H9 (cell line): ENCODE data around the gene SMS. TPM values are rescaled to one million over a fixed set of nuclear protein-coding genes. Genes with fewer than 3 reads are reported as not detected.

Experiments used
- DNase-seq: peaks from one replicate; pipeline ENCODE4 v3.0.0-alpha.2; 2017
- H2AFZ ChIP-seq: one replicate; pipeline ENCODE4 v1.6.1; 2013; ENCODE audit warnings: mild to moderate bottlenecking, low read length, control low read depth, moderate library complexity
- H2AK5ac ChIP-seq: 2 replicates; pipeline ENCODE4 v1.6.1; 2013; ENCODE audit warnings: low read length, control low read depth, mixed read lengths; ENCODE audit not compliant: insufficient read length
- H2BK120ac ChIP-seq: one replicate; pipeline ENCODE4 v1.6.1; 2013; ENCODE audit warnings: low read depth, mild to moderate bottlenecking, low read length, control low read depth, inconsistent platforms; ENCODE audit not compliant: poor library complexity, severe bottlenecking
- H2BK12ac ChIP-seq: 2 replicates; pipeline ENCODE4 v1.6.1; 2013; ENCODE audit warnings: low read length, control low read depth, mixed read lengths, low read depth; ENCODE audit not compliant: insufficient read length
- H2BK15ac ChIP-seq: 2 replicates; pipeline ENCODE4 v1.6.1; 2013; ENCODE audit warnings: low read depth, low read length, control low read depth
- H2BK20ac ChIP-seq: one replicate; pipeline ENCODE4 v1.6.1; 2013; ENCODE audit warnings: low read depth, mild to moderate bottlenecking, low read length, control low read depth, inconsistent platforms; ENCODE audit not compliant: poor library complexity, severe bottlenecking
- H2BK5ac ChIP-seq: 2 replicates; pipeline ENCODE4 v1.6.1; 2013; ENCODE audit warnings: low read length, control low read depth, mixed read lengths; ENCODE audit not compliant: insufficient read length
- H3K14ac ChIP-seq: 2 replicates; pipeline ENCODE4 v1.6.1; 2013; ENCODE audit warnings: low read length, control low read depth; ENCODE audit not compliant: insufficient read depth
- H3K18ac ChIP-seq: 2 replicates; pipeline ENCODE4 v1.6.1; 2013; ENCODE audit warnings: low read depth, mild to moderate bottlenecking, mixed read lengths, low read length, control low read depth; ENCODE audit not compliant: insufficient read length
- H3K23ac ChIP-seq: 2 replicates; pipeline ENCODE4 v1.6.1; 2013; ENCODE audit warnings: low read length, control low read depth, mixed read lengths, low read depth; ENCODE audit not compliant: insufficient read length
- H3K23me2 ChIP-seq: 2 replicates; pipeline ENCODE4 v1.6.1; 2013; ENCODE audit warnings: low read depth, mild to moderate bottlenecking, mixed read lengths, low read length, control low read depth; ENCODE audit not compliant: insufficient read length, poor library complexity, severe bottlenecking
- H3K27ac ChIP-seq: 2 replicates; pipeline ENCODE4 v1.5.1; 2013; ENCODE audit warnings: low read length, control low read depth, mixed read lengths, low read depth; ENCODE audit not compliant: insufficient read length
- H3K27me3 ChIP-seq: 2 replicates; pipeline ENCODE4 v1.6.1; 2013; ENCODE audit warnings: low read length, control low read depth, inconsistent platforms; ENCODE audit not compliant: insufficient read depth
- H3K4ac ChIP-seq: 2 replicates; pipeline ENCODE4 v1.6.1; 2013; ENCODE audit warnings: low read depth, mild to moderate bottlenecking, control low read depth, inconsistent platforms, low read length, moderate library complexity
- H3K4me1 ChIP-seq: 2 replicates; pipeline ENCODE4 v1.6.1; 2013; ENCODE audit warnings: low read length, control low read depth, inconsistent platforms; ENCODE audit not compliant: insufficient read depth
- H3K4me2 ChIP-seq: 2 replicates; pipeline ENCODE4 v1.6.1; 2013; ENCODE audit warnings: low read length, control low read depth, mixed read lengths; ENCODE audit not compliant: insufficient read length, insufficient read depth
- H3K56ac ChIP-seq: 2 replicates; pipeline ENCODE4 v1.6.1; 2013; ENCODE audit warnings: low read depth, mild to moderate bottlenecking, mixed read lengths, low read length, control low read depth; ENCODE audit not compliant: insufficient read length
- H3K79me1 ChIP-seq: 2 replicates; pipeline ENCODE4 v1.6.1; 2013; ENCODE audit warnings: low read depth, mild to moderate bottlenecking, moderate library complexity, low read length, control low read depth, inconsistent platforms; ENCODE audit not compliant: insufficient read depth, poor library complexity, severe bottlenecking
- H3K79me2 ChIP-seq: 2 replicates; pipeline ENCODE4 v1.6.1; 2013; ENCODE audit warnings: low read length, control low read depth, inconsistent platforms; ENCODE audit not compliant: insufficient read depth
- H3K9ac ChIP-seq: 2 replicates; pipeline ENCODE4 v1.6.1; 2013; ENCODE audit warnings: low read length, control low read depth, mixed read lengths; ENCODE audit not compliant: insufficient read length; ENCODE audit errors: extremely low read depth
- H3K9me3 ChIP-seq: one replicate; pipeline ENCODE4 v1.6.1; 2013; ENCODE audit warnings: low read depth, low read length, inconsistent platforms; ENCODE audit not compliant: control insufficient read depth
- H3T11ph ChIP-seq: one replicate; pipeline ENCODE4 v1.6.1; 2013; ENCODE audit warnings: mild to moderate bottlenecking, low read length, control low read depth, inconsistent platforms
- H4K20me1 ChIP-seq: one replicate; pipeline ENCODE4 v1.6.1; 2013; ENCODE audit not compliant: control insufficient read depth, insufficient read length, insufficient read depth
- H4K5ac ChIP-seq: 2 replicates; pipeline ENCODE4 v1.6.1; 2013; ENCODE audit warnings: low read depth, mild to moderate bottlenecking, mixed read lengths, low read length, control low read depth; ENCODE audit not compliant: insufficient read length
- H4K8ac ChIP-seq: replicated peaks from 2 replicates; pipeline ENCODE4 v1.6.1; 2013; ENCODE audit warnings: low read length, control low read depth, mixed read lengths, low read depth; ENCODE audit not compliant: insufficient read length
- H4K91ac ChIP-seq: 2 replicates; pipeline ENCODE4 v1.6.1; 2013; ENCODE audit warnings: low read depth, mild to moderate bottlenecking, moderate library complexity, mixed read lengths, low read length, control low read depth; ENCODE audit not compliant: insufficient read length
- H3K27ac Mint-ChIP-seq, 3 experiments: 2 replicates in 2 of 3; 3 replicates in 1 of 3; pipeline ENCODE4 v1.8.0; 2020 to 2021; ENCODE audit warnings: mixed read lengths in 3 of 3, mild to moderate bottlenecking in 1 of 3, moderate library complexity in 1 of 3
- H3K27me3 Mint-ChIP-seq: 2 replicates; pipeline ENCODE4 v1.8.0; 2021; ENCODE audit warnings: low read depth, mild to moderate bottlenecking, moderate library complexity, mixed read lengths
- H3K36me3 Mint-ChIP-seq, 3 experiments: 2 replicates in 2 of 3; 3 replicates in 1 of 3; pipeline ENCODE4 v1.8.0; 2020 to 2021; ENCODE audit warnings: low read depth in 3 of 3, mixed read lengths in 3 of 3; ENCODE audit not compliant: insufficient read depth in 1 of 3
- H3K4me1 Mint-ChIP-seq, 2 experiments: 2 replicates each; pipeline ENCODE4 v1.8.0; 2020; ENCODE audit warnings: mixed read lengths in 2 of 2
- H3K4me3 Mint-ChIP-seq, 2 experiments: 2 replicates in 1 of 2; 3 replicates in 1 of 2; pipeline ENCODE4 v1.8.0; 2020 to 2021; ENCODE audit warnings: mild to moderate bottlenecking in 2 of 2, mixed read lengths in 2 of 2, moderate library complexity in 1 of 2
- H3K9me3 Mint-ChIP-seq, 2 experiments: 2 replicates in 1 of 2; 3 replicates in 1 of 2; pipeline ENCODE4 v1.8.0; 2020; ENCODE audit warnings: mild to moderate bottlenecking in 2 of 2, mixed read lengths in 2 of 2, moderate library complexity in 1 of 2
- CTCF ChIP-seq: fragments of 200-600 bp; sonication (generic); conservative IDR thresholded peaks from 3 replicates; pipeline ENCODE4 v1.8.0; 2021; ENCODE audit warnings: antibody characterized with exemption, mild to moderate bottlenecking
- WGBS: extraction: QIAGEN DNeasy Blood & Tissue Kit; methylation state at CpG from one replicate; pipeline ENCODE4 v1.1.7; 2013; ENCODE audit warnings: missing lambda C conversion rate, low lambda C conversion rate, mixed read lengths; ENCODE audit not compliant: insufficient read length; ENCODE audit errors: extremely low coverage; 5-methylcytosine and 5-hydroxymethylcytosine counted together
- total RNA-seq: library from RNA; stranded (reverse); gene quantifications from 2 replicates; pipeline ENCODE4 v1.2.1, GENCODE V29; 2021

SMS gene
- total RNA-seq, 1 experiment from 2014 or later = 415 TPM

- H2BK20ac ChIP-seq = no peak overlapping the region
- no peak overlapping the region for H3K18ac ChIP-seq
- no peak overlapping the region for H2AK5ac ChIP-seq
- H3K23ac ChIP-seq = no peak overlapping the region
- peak overlapping the region in 1 of 3 experiments; percentile 80; a peak in 2 of 7 replicates for H3K27ac Mint-ChIP-seq
- no peak overlapping the region for H2BK120ac ChIP-seq
- no peaks in the 10 kb centered on the region for H3K79me1 ChIP-seq
- H4K8ac ChIP-seq = no peak overlapping the region
- no CpG with 5 or more reads among the region's 3 CpGs for WGBS
- no peaks in the 10 kb centered on the region for H3K27me3 ChIP-seq
- H4K5ac ChIP-seq = no peak overlapping the region
- no peak overlapping the region for H3K4ac ChIP-seq
- H2BK12ac ChIP-seq = no peak overlapping the region
- no peaks in the 10 kb centered on the region for H3K23me2 ChIP-seq
- H3K27ac ChIP-seq = no peak overlapping the region
- no peak overlapping the region for H3K14ac ChIP-seq
- H3K56ac ChIP-seq = no peak overlapping the region
- no peaks in the 10 kb centered on the region; the same call in 1 of the 2 replicates for H3K4me1 ChIP-seq
- no peak overlapping the region for H2BK5ac ChIP-seq
- no peaks in the 10 kb centered on the region; a peak in 2 of 7 replicates for H3K36me3 Mint-ChIP-seq
- DNase-seq = no peak
- H3K27me3 Mint-ChIP-seq = no peaks in the 10 kb centered on the region
- H2BK15ac ChIP-seq = no peak overlapping the region
- H3K9me3 Mint-ChIP-seq = peaks cover 0 to 14% of the 10 kb centered on the region in 2 experiments
- no peaks in the 10 kb centered on the region for H4K20me1 ChIP-seq
- H3K9ac ChIP-seq = no peak overlapping the region
- no peak overlapping the region for H4K91ac ChIP-seq
- H3K4me1 Mint-ChIP-seq = peaks cover 23 to 32% of the 10 kb centered on the region in 2 experiments
- H2AFZ ChIP-seq = no peak overlapping the region
- H3K79me2 ChIP-seq = no peaks in the 10 kb centered on the region
- no peaks in the 10 kb centered on the region for H3K9me3 ChIP-seq
- no peak overlapping the region for H3T11ph ChIP-seq
- no peak for TF ChIP-seq CTCF
- H3K4me2 ChIP-seq = no peak overlapping the region
- H3K4me3 Mint-ChIP-seq = no peak overlapping the region
Observed at GRCh38 chrX:21926116-21926515, 14.4 kb upstream of the SMS start.
